ENCODE data around the gene ZNF552. TPM values are rescaled to one million over a fixed set of nuclear protein-coding genes. Genes with fewer than 3 reads are reported as not detected.

The ZNF552 gene
- total and polyA plus RNA-seq, 2 of the 13 experiments (the other 11 are each of a cell fraction or from before 2014, with no cell fraction given), result 8.1 to 16.6 TPM

DNA sequence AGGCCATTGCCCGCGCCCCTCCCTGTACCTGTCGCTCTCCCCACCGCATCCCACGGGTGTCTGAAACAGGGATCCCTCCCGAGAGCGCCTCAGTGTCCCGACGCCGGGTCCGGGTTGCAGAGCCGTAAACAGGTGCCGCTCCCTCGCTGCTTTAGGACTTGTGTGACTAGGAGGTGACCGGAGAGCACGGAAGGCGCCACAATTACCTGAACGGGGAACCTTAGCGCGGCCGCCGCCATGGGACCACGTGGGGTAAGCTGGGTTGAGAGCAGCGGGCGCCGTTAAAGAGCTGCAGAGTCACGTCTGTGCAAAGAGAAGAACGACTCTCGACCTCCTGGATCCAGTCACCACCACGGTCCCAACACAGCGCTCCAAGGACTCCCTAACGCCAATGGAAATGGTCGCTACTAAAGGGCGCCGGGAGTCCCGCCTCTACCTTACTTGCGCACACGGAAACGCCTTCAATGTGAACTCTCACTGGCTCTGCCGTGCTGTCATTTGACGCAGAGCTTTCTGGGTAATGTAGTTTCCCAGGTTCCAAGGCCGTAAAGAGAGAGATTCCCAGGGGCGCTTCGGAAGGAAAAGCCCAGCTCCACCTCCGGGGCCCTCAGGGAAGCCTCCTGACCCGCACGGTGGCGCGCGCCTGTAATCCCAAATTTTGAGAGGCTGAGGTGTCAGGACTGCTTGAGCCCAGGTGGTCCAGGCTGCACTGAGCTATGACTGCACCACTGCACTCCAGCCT lies at the start of gene ZNF552 (continued):
- TF ChIP-seq ZFP90 (CRISPR knock-in tag; IDR thresholded peaks at IDR 0.05; ENCODE audit: borderline replicate concordance), result 0 out of 2 replicates have a peak, but pooled peaks have one; percentile 47
- no peak for TF ChIP-seq RARG (CRISPR knock-in tag; IDR thresholded peaks at IDR 0.05; ENCODE audit: low read depth)
- TF ChIP-seq NFE2 (CRISPR knock-in tag; IDR thresholded peaks at IDR 0.05), result no peak
- no peak for TF ChIP-seq SNRNP70 (IDR thresholded peaks at IDR 0.05; ENCODE audit: low read depth, low read length)
- peak; percentile 67; the same call in 1 of the 2 replicates for TF ChIP-seq ZGPAT (CRISPR knock-in tag; IDR thresholded peaks at IDR 0.05)
- TF ChIP-seq TP53 (CRISPR knock-in tag; conservative IDR thresholded peaks at IDR 0.05), result no peak
- no peak for TF ChIP-seq ZNF850 (CRISPR knock-in tag; conservative IDR thresholded peaks at IDR 0.05)
- TF ChIP-seq ZNF547 (CRISPR knock-in tag; IDR thresholded peaks at IDR 0.05), result no peak
- peak; percentile 80; the same call in 1 of the 2 replicates for TF ChIP-seq SIN3A (IDR thresholded peaks at IDR 0.05; ENCODE audit: borderline replicate concordance, low read depth, low read length)
- no peak for TF ChIP-seq LBX2 (CRISPR knock-in tag; IDR thresholded peaks at IDR 0.05; ENCODE audit: borderline replicate concordance)
- TF ChIP-seq SP140L (CRISPR knock-in tag; IDR thresholded peaks at IDR 0.05; ENCODE audit: borderline replicate concordance), result no peak
- no peak for TF ChIP-seq MEIS1 (CRISPR knock-in tag; IDR thresholded peaks at IDR 0.05; ENCODE audit: borderline replicate concordance)
- TF ChIP-seq MATR3 (CRISPR knock-in tag; IDR thresholded peaks at IDR 0.05), result no peak
- no peak for TF ChIP-seq ZNF674 (CRISPR knock-in tag; IDR thresholded peaks at IDR 0.05; ENCODE audit: low read depth)
- TF ChIP-seq JDP2 (CRISPR knock-in tag; IDR thresholded peaks at IDR 0.05; ENCODE audit: borderline replicate concordance), result no peak
- TF ChIP-seq ATM (IDR thresholded peaks at IDR 0.05; ENCODE audit: borderline replicate concordance), result no peak
- TF ChIP-seq ARNTL (CRISPR knock-in tag; IDR thresholded peaks at IDR 0.05), result no peak
- peak; percentile 87 for TF ChIP-seq POLR2G (IDR thresholded peaks at IDR 0.05; ENCODE audit: low read depth, low read length)
- peak; percentile 72 for TF ChIP-seq KMT2B (CRISPR knock-in tag; IDR thresholded peaks at IDR 0.05)
- TF ChIP-seq ZC3H13 (CRISPR knock-in tag; IDR thresholded peaks at IDR 0.05), result no peak
- no peak for TF ChIP-seq FOXO1 (CRISPR knock-in tag; IDR thresholded peaks at IDR 0.05)
- peak; percentile 75; the same call in 1 of the 2 replicates for TF ChIP-seq ZNF878 (CRISPR knock-in tag; IDR thresholded peaks at IDR 0.05)
- no peak for TF ChIP-seq ZBTB37 (CRISPR knock-in tag; IDR thresholded peaks at IDR 0.05)
- no peak for TF ChIP-seq BATF2 (CRISPR knock-in tag; IDR thresholded peaks at IDR 0.05)
